ENCODE data around the gene THBS2. TPM values are rescaled to one million over a fixed set of nuclear protein-coding genes. Genes with fewer than 3 reads are reported as not detected.

Gene THBS2
- total RNA-seq, 1 experiment from 2014 or later, result not detected

GRCh38 chr6:169274781-169275180 lies 21.1 kb upstream of the THBS2 start:
- CTCF ChIA-PET, result no interaction called here

DNA sequence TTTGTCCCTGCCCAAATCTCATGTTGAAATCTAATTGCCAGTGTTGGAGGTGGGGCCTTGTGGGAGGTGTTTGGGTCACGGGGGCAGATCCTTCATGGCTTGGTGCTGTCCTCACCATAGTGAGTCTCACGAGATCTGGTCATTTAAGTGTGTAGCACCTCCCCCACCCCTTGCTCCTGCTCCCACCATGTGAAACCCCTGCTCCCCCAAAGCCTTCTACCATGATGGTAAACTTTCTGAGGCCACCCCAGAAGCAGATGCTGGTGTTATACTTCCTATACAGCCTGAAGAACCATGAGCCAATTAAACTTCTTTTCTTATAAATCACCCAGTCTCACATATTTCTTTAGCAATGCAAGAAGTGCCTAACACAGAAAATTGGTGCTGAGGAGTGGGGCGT lies 19.9 kb upstream of the THBS2 start:
- CTCF ChIA-PET, result no interaction called here
- Histone ChIP-seq H2AFZ (no peak overlapping the region), H3K79me2 (ENCODE audit: low read depth) (no peaks in the 10 kb centered on the region), H3K9me3 (ENCODE audit: insufficient read depth, low read depth) (no peaks in the 10 kb centered on the region), H3K4me2 (no peak overlapping the region), H3K9me2 (ENCODE audit: insufficient read depth) (no peaks in the 10 kb centered on the region), H3K27me3 (ENCODE audit: insufficient read depth, low read depth) (peaks cover 26% of the 10 kb centered on the region), H4K20me1 (ENCODE audit: insufficient read depth) (no peaks in the 10 kb centered on the region), H3K4me1 (replicated peaks; ENCODE audit: insufficient read depth) (no peaks in the 10 kb centered on the region), H3F3A (ENCODE audit: insufficient read depth, low read depth) (no peaks in the 10 kb centered on the region), H3K36me3 (ENCODE audit: low read depth) (no peaks in the 10 kb centered on the region), H3K27ac (no peak overlapping the region), H3K4me3 (no peak overlapping the region)
- BruUV-seq (replicated peaks), result no TSS peak
- no peak for DNase-seq
- TF ChIP-seq EZH2 (IDR thresholded peaks at IDR 0.05; ENCODE audit: low read depth), result no peak
- TF ChIP-seq, protein P1, sequence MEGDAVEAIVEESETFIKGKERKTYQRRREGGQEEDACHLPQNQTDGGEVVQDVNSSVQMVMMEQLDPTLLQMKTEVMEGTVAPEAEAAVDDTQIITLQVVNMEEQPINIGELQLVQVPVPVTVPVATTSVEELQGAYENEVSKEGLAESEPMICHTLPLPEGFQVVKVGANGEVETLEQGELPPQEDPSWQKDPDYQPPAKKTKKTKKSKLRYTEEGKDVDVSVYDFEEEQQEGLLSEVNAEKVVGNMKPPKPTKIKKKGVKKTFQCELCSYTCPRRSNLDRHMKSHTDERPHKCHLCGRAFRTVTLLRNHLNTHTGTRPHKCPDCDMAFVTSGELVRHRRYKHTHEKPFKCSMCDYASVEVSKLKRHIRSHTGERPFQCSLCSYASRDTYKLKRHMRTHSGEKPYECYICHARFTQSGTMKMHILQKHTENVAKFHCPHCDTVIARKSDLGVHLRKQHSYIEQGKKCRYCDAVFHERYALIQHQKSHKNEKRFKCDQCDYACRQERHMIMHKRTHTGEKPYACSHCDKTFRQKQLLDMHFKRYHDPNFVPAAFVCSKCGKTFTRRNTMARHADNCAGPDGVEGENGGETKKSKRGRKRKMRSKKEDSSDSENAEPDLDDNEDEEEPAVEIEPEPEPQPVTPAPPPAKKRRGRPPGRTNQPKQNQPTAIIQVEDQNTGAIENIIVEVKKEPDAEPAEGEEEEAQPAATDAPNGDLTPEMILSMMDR (conservative IDR thresholded peaks at IDR 0.05), result no peak
- intact Hi-C loops (cut with micrococcal nuclease; ENCODE audit: unreplicated experiment), result no loop called here
- POLR2A ChIA-PET (ENCODE audit: unreplicated experiment), result no interaction called here

More at GRCh38 chr6:169274781-169275180, 21.1 kb upstream of the THBS2 start:
- H3K4me3 ChIP-seq, result no peak overlapping the region
- DNase-seq, result no peak
- H3K4me1 ChIP-seq (replicated peaks; ENCODE audit: insufficient read depth), result no peaks in the 10 kb centered on the region
- H3F3A ChIP-seq (ENCODE audit: insufficient read depth, low read depth), result no peaks in the 10 kb centered on the region
- H3K36me3 ChIP-seq (ENCODE audit: low read depth), result no peaks in the 10 kb centered on the region
- H3K9me3 ChIP-seq (ENCODE audit: insufficient read depth, low read depth), result no peaks in the 10 kb centered on the region
- TF ChIP-seq, protein P1 (conservative IDR thresholded peaks at IDR 0.05), result no peak
- no peak for TF ChIP-seq EZH2 (IDR thresholded peaks at IDR 0.05; ENCODE audit: low read depth)
- BruUV-seq (replicated peaks), result no TSS peak
- H3K27ac ChIP-seq, result no peak overlapping the region
- H3K27me3 ChIP-seq (ENCODE audit: insufficient read depth, low read depth), result peaks cover 29% of the 10 kb centered on the region
- H3K79me2 ChIP-seq (ENCODE audit: low read depth), result no peaks in the 10 kb centered on the region
- H4K20me1 ChIP-seq (ENCODE audit: insufficient read depth), result no peaks in the 10 kb centered on the region
- intact Hi-C loops (cut with micrococcal nuclease; ENCODE audit: unreplicated experiment), result no loop called here
- POLR2A ChIA-PET (ENCODE audit: unreplicated experiment), result no interaction called here
- no peaks in the 10 kb centered on the region for H3K9me2 ChIP-seq (ENCODE audit: insufficient read depth)
- no peak overlapping the region for H2AFZ ChIP-seq
- H3K4me2 ChIP-seq, result no peak overlapping the region

- CTCF ChIA-PET, result no interaction called here
- Histone ChIP-seq H3K4me2 (no peak overlapping the region), H2AFZ (no peak overlapping the region), H3K4me3 (no peak overlapping the region), H3K4me1 (replicated peaks; ENCODE audit: insufficient read depth) (no peaks in the 10 kb centered on the region), H3K79me2 (ENCODE audit: low read depth) (no peaks in the 10 kb centered on the region), H3F3A (ENCODE audit: insufficient read depth, low read depth) (no peaks in the 10 kb centered on the region), H3K27ac (no peak overlapping the region), H3K9me3 (ENCODE audit: insufficient read depth, low read depth) (no peaks in the 10 kb centered on the region), H3K27me3 (ENCODE audit: insufficient read depth, low read depth) (peaks cover 29% of the 10 kb centered on the region), H3K36me3 (ENCODE audit: low read depth) (no peaks in the 10 kb centered on the region), H3K9me2 (ENCODE audit: insufficient read depth) (no peaks in the 10 kb centered on the region), H4K20me1 (ENCODE audit: insufficient read depth) (no peaks in the 10 kb centered on the region)
- TF ChIP-seq EZH2 (IDR thresholded peaks at IDR 0.05; ENCODE audit: low read depth), result no peak
- TF ChIP-seq, protein P1 (conservative IDR thresholded peaks at IDR 0.05), result no peak
- POLR2A ChIA-PET (ENCODE audit: unreplicated experiment), result no interaction called here
- DNase-seq, result no peak
- BruUV-seq (replicated peaks), result no TSS peak
- intact Hi-C loops (cut with micrococcal nuclease; ENCODE audit: unreplicated experiment), result no loop called here
Measured at GRCh38 chr6:169271877-169272216, 18.2 kb upstream of the THBS2 start.
